ENCODE results near the gene STK32B.

- no peak for TF ChIP-seq POLR2A (IDR thresholded peaks at IDR 0.05; ENCODE audit: control extremely low read depth in 1 of 2, low read depth in 2 of 2, low read length in 2 of 2)
- TF ChIP-seq CTCF (IDR thresholded peaks at IDR 0.05; ENCODE audit: control extremely low read depth in 1 of 3, insufficient read depth in 1 of 3, low read depth in 1 of 3, low read length in 3 of 3), result no peak
- TF ChIP-seq JUN (IDR thresholded peaks at IDR 0.05; ENCODE audit: low read depth, low read length), result no peak
- TF ChIP-seq TEAD4 (IDR thresholded peaks at IDR 0.05; ENCODE audit: low read depth, low read length), result no peak
- TF ChIP-seq USF2 (IDR thresholded peaks at IDR 0.05; ENCODE audit: low read length), result no peak
- TF ChIP-seq CREB1 (IDR thresholded peaks at IDR 0.05), result no peak
- no peak for TF ChIP-seq CEBPB (IDR thresholded peaks at IDR 0.05; ENCODE audit: low read depth, low read length)
- no peak for TF ChIP-seq NANOG (IDR thresholded peaks at IDR 0.05; ENCODE audit: insufficient read depth, low read depth, low read length, poor library complexity, severe bottlenecking)
- TF ChIP-seq RFX5 (IDR thresholded peaks at IDR 0.05; ENCODE audit: borderline replicate concordance, low read depth, low read length), result no peak
- TF ChIP-seq TAF1 (IDR thresholded peaks at IDR 0.05; ENCODE audit: low read depth, low read length), result no peak
Measured at GRCh38 chr4:5224340-5224739, 173.1 kb downstream of the STK32B start.

Data from H1 (cell line).